IgD-negative memory B cell (primary cell): ENCODE data around the gene RPL14. TPM values are rescaled to one million over a fixed set of nuclear protein-coding genes. Genes with fewer than 3 reads are reported as not detected.
"Not testable (repeated sequence)": the region's sequence is repeated elsewhere in the genome, so short reads cannot be mapped to it uniquely, and the experiment has no call there.

ENCODE experiments used
- H3K27ac Mint-ChIP-seq, 3 donors: one replicate each; pipeline ENCODE4 v1.8.0; 2020 to 2022; ENCODE audit warnings: mild to moderate bottlenecking in 3 of 3, mixed read lengths in 3 of 3, moderate library complexity in 1 of 3
- H3K27me3 Mint-ChIP-seq: one replicate; pipeline ENCODE4 v1.8.0; 2021; ENCODE audit warnings: mixed read lengths
- H3K36me3 Mint-ChIP-seq: one replicate; pipeline ENCODE4 v1.8.0; 2020; ENCODE audit warnings: mild to moderate bottlenecking, mixed read lengths
- H3K4me1 Mint-ChIP-seq, 3 donors: one replicate each; pipeline ENCODE4 v1.8.0; 2020 to 2022; ENCODE audit warnings: mixed read lengths in 3 of 3, mild to moderate bottlenecking in 1 of 3
- H3K4me3 Mint-ChIP-seq, 4 donors: one replicate each; pipeline ENCODE4 v1.8.0; 2020 to 2022; ENCODE audit warnings: mild to moderate bottlenecking in 4 of 4, mixed read lengths in 4 of 4, moderate library complexity in 3 of 4
- H3K9me3 Mint-ChIP-seq, 3 donors: one replicate each; pipeline ENCODE4 v1.8.0; 2020 to 2021; ENCODE audit warnings: mixed read lengths in 3 of 3, mild to moderate bottlenecking in 1 of 3
- polyA plus RNA-seq: library from polyadenylated mRNA; unstranded; fragments of 300-500 nt; fragmentation: Illumina TruSeq; gene quantifications from one replicate; pipeline ENCODE4 v1.2.3, GENCODE V29; 2021

Gene RPL14
- polyA plus RNA-seq, 1 donor from 2014 or later = 1,483 TPM

GRCh38 chr3:40452876-40453730 is 4.0 kb upstream of the RPL14 start:
- Mint-ChIP-seq H3K27me3 (no peaks in the 10 kb centered on the region), H3K27ac (peak overlapping the region; percentile 92 to 99 (median 98)), H3K9me3 (no peaks in the 10 kb centered on the region), H3K4me3 (peak overlapping the region; percentile 86 to 99 (median 97)), H3K36me3 (no peaks in the 10 kb centered on the region), H3K4me1 (peaks cover 21 to 23% (median 23%) of the 10 kb centered on the region in 3 donors)

GRCh38 chr3:40453933-40454332 is 3.2 kb upstream of the RPL14 start:
- H3K4me3 Mint-ChIP-seq = peak overlapping the region in 3 of 4 donors; percentile 60 to 99 (median 86)
- H3K27me3 Mint-ChIP-seq = no peaks in the 10 kb centered on the region
- H3K27ac Mint-ChIP-seq = peak overlapping the region in 2 of 3 donors; percentile 92 to 99
- no peaks in the 10 kb centered on the region for H3K9me3 Mint-ChIP-seq
- H3K36me3 Mint-ChIP-seq = no peaks in the 10 kb centered on the region
- peaks cover 23 to 29% (median 28%) of the 10 kb centered on the region in 3 donors for H3K4me1 Mint-ChIP-seq

- Mint-ChIP-seq H3K4me3 (peak overlapping the region in 3 of 4 donors; percentile 84 to 96 (median 91)), H3K36me3 (no peaks in the 10 kb centered on the region), H3K27ac (peak overlapping the region in 1 of 3 donors; percentile 78), H3K27me3 (no peaks in the 10 kb centered on the region), H3K9me3 (no peaks in the 10 kb centered on the region), H3K4me1 (peaks cover 23 to 30% (median 28%) of the 10 kb centered on the region in 3 donors)
Observed at GRCh38 chr3:40455328-40455727, 1.8 kb upstream of the RPL14 start.

- Mint-ChIP-seq H3K27ac (peak overlapping the region; percentile 78 to 95 (median 95)), H3K4me3 (peak overlapping the region; percentile 84 to 97 (median 94)), H3K36me3 (no peaks in the 10 kb centered on the region)
Observed at GRCh38 chr3:40456279-40456939, 730 bp upstream of the RPL14 start.

GRCh38 chr3:40458473-40458872 is 1.3 kb downstream of the RPL14 start:
- no peaks in the 10 kb centered on the region for H3K27me3 Mint-ChIP-seq
- peaks cover 3% of the 10 kb centered on the region for H3K36me3 Mint-ChIP-seq
- peak overlapping the region; percentile 84 to 96 (median 91) for H3K4me3 Mint-ChIP-seq
- peaks cover 12 to 27% (median 18%) of the 10 kb centered on the region in 3 donors for H3K4me1 Mint-ChIP-seq
- H3K27ac Mint-ChIP-seq = peak overlapping the region; percentile 59 to 95 (median 76)
- H3K9me3 Mint-ChIP-seq = no peaks in the 10 kb centered on the region

More at GRCh38 chr3:40456279-40456939, 730 bp upstream of the RPL14 start:
- H3K27me3 Mint-ChIP-seq = no peaks in the 10 kb centered on the region
- peaks cover 23 to 29% (median 28%) of the 10 kb centered on the region in 3 donors for H3K4me1 Mint-ChIP-seq
- H3K9me3 Mint-ChIP-seq = no peaks in the 10 kb centered on the region

GRCh38 chr3:40460481-40460880 is 3.3 kb downstream of the RPL14 start:
- not testable (repeated sequence) for H3K27me3 Mint-ChIP-seq, H3K4me3 Mint-ChIP-seq, H3K36me3 Mint-ChIP-seq, H3K27ac Mint-ChIP-seq, H3K9me3 Mint-ChIP-seq
- peaks cover 12 to 25% (median 18%) of the 10 kb centered on the region in 3 donors for H3K4me1 Mint-ChIP-seq

- Mint-ChIP-seq H3K27me3 (no peaks in the 10 kb centered on the region), H3K27ac (peak overlapping the region in 1 of 3 donors; percentile 7), H3K4me3 (no peak overlapping the region), H3K9me3 (no peaks in the 10 kb centered on the region), H3K36me3 (peaks cover 3% of the 10 kb centered on the region), H3K4me1 (peaks cover 14 to 20% (median 18%) of the 10 kb centered on the region in 3 donors)
Observed at GRCh38 chr3:40461161-40461560, 4.0 kb downstream of the RPL14 start.

GRCh38 chr3:40462838-40463237 is 5.7 kb downstream of the RPL14 start:
- H3K4me1 Mint-ChIP-seq = peaks cover 10 to 14% (median 13%) of the 10 kb centered on the region in 3 donors
- not testable (repeated sequence) for H3K9me3 Mint-ChIP-seq, H3K27ac Mint-ChIP-seq, H3K27me3 Mint-ChIP-seq, H3K36me3 Mint-ChIP-seq
- peak overlapping the region in 1 of 4 donors; percentile 60 for H3K4me3 Mint-ChIP-seq

GRCh38 chr3:40463579-40463978 is 6.4 kb downstream of the RPL14 start:
- H3K9me3 Mint-ChIP-seq = no peaks in the 10 kb centered on the region
- no peak overlapping the region for H3K4me3 Mint-ChIP-seq
- no peaks in the 10 kb centered on the region for H3K27me3 Mint-ChIP-seq
- H3K27ac Mint-ChIP-seq = no peak overlapping the region
- peaks cover 3% of the 10 kb centered on the region for H3K36me3 Mint-ChIP-seq
- peaks cover 6% of the 10 kb centered on the region in 3 donors for H3K4me1 Mint-ChIP-seq

- H3K27ac Mint-ChIP-seq = peak overlapping the region in 2 of 3 donors; percentile 1 to 63
- H3K4me3 Mint-ChIP-seq = peak overlapping the region in 3 of 4 donors; percentile 6 to 22 (median 10)
- H3K36me3 Mint-ChIP-seq = peaks cover 3% of the 10 kb centered on the region
- no peaks in the 10 kb centered on the region for H3K27me3 Mint-ChIP-seq
- H3K9me3 Mint-ChIP-seq = no peaks in the 10 kb centered on the region
- H3K4me1 Mint-ChIP-seq = peaks cover 3 to 6% (median 5%) of the 10 kb centered on the region in 3 donors
Observed at GRCh38 chr3:40464339-40465110, 7.4 kb downstream of the RPL14 start.

GRCh38 chr3:40465111-40465407 is 7.9 kb downstream of the RPL14 start:
- H3K27me3 Mint-ChIP-seq = no peaks in the 10 kb centered on the region
- H3K36me3 Mint-ChIP-seq = peaks cover 3% of the 10 kb centered on the region
- no peaks in the 10 kb centered on the region for H3K9me3 Mint-ChIP-seq
- H3K4me3 Mint-ChIP-seq = no peak overlapping the region
- no peak overlapping the region for H3K27ac Mint-ChIP-seq
- H3K4me1 Mint-ChIP-seq = peaks cover 3 to 6% (median 5%) of the 10 kb centered on the region in 3 donors

GRCh38 chr3:40465456-40465855 is 8.3 kb downstream of the RPL14 start:
- Mint-ChIP-seq H3K27ac (peak overlapping the region in 1 of 3 donors; percentile 51), H3K9me3 (no peaks in the 10 kb centered on the region), H3K27me3 (no peaks in the 10 kb centered on the region), H3K4me3 (no peak overlapping the region), H3K4me1 (peaks cover 3 to 6% (median 5%) of the 10 kb centered on the region in 3 donors), H3K36me3 (peaks cover 3% of the 10 kb centered on the region)

GRCh38 chr3:40468018-40468417 is 10.9 kb downstream of the RPL14 start:
- Mint-ChIP-seq H3K4me3 (no peak overlapping the region), H3K4me1 (peaks cover 0 to 6% (median 3%) of the 10 kb centered on the region in 3 donors), H3K9me3 (no peaks in the 10 kb centered on the region), H3K36me3 (peaks cover 1% of the 10 kb centered on the region), H3K27ac (no peak overlapping the region), H3K27me3 (no peaks in the 10 kb centered on the region)

GRCh38 chr3:40470701-40471100 is 13.6 kb downstream of the RPL14 start:
- Mint-ChIP-seq H3K27me3 (peaks cover 3% of the 10 kb centered on the region), H3K4me1 (peaks cover 0 to 2% (median 0%) of the 10 kb centered on the region in 3 donors), H3K27ac (no peak overlapping the region), H3K9me3 (no peaks in the 10 kb centered on the region), H3K4me3 (no peak overlapping the region), H3K36me3 (no peaks in the 10 kb centered on the region)
